Measurements from ENCODE around the gene PRH1.

PRH1 gene

DNA sequence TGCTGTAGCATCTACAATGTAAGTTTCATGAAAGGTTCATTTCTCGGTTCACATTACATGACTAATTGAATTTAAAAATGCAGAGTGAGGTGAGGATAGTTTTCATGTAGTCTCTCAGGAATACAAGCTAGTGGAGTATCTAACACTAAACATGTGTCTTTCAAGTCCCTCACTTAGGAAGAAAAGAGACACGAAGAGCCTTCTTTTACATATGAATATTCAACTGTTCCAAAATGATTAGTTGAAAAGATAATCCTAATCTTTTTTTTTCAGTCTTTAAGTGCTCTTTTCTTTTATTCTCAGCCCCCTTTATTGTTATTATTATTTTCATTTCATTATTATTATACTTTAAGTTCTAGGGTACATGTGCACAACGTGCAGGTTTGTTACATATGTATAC lies 45.6 kb downstream of the PRH1 start:
- no peak for DNase-seq

Data from effector CD8-positive, alpha-beta T cell (primary cell).